HEK293 (cell line): ENCODE measurements around the gene MYH3.

Source experiments
- CTCF ChIA-PET: fragments of 350-600 bp; formaldehyde crosslinking; extraction: SDS; loops from one replicate; lab custom pipeline; 2021; ENCODE audit warnings: antibody characterized with exemption; lab: Yijun Ruan, JAX
- POLR2A ChIA-PET: fragments of 300-600 bp; formaldehyde crosslinking; extraction: SDS; loops from one replicate; lab custom pipeline; 2020; ENCODE audit warnings: antibody characterized with exemption, inconsistent platforms; lab: Yijun Ruan, JAX
- H3K27ac ChIP-seq: fragments of 200-500 bp; sonication (Bioruptor generic); 2 replicates; pipeline ENCODE4 v1.5.1; 2014; ENCODE audit warnings: low read depth, low read length, control low read depth, inconsistent platforms; ENCODE audit errors: extremely low read depth
- H3K36me3 ChIP-seq, 2 experiments: fragments of 200-500 bp in 1 of 2; sonication (Bioruptor generic) in 1 of 2; 1 replicate in 1 of 2; 2 replicates in 1 of 2; pipeline ENCODE4 v1.5.1; 2014 to 2017; ENCODE audit warnings: inconsistent platforms in 2 of 2, low read length in 2 of 2; ENCODE audit not compliant: control insufficient read depth in 2 of 2, insufficient read depth in 1 of 2
- H3K4me1 ChIP-seq: fragments of 200-500 bp; sonication (Bioruptor generic); 2 replicates; pipeline ENCODE4 v1.5.1; 2014; ENCODE audit warnings: mild to moderate bottlenecking, low read length, inconsistent platforms; ENCODE audit not compliant: control insufficient read depth, insufficient read depth
- H3K4me3 ChIP-seq: 2 replicates; pipeline ENCODE4 v1.5.1; 2011; ENCODE audit warnings: low read depth, mild to moderate bottlenecking, control low read depth, low read length, moderate library complexity
- H3K9me3 ChIP-seq: fragments of 200-500 bp; sonication (Bioruptor generic); 2 replicates; pipeline ENCODE4 v1.5.1; 2014; ENCODE audit warnings: low read depth, low read length, inconsistent platforms; ENCODE audit not compliant: control insufficient read depth, insufficient read depth
- KLF8 ChIP-seq: fragments of 450-650 bp; formaldehyde crosslinking; IDR thresholded peaks from 2 replicates; pipeline ENCODE4 v1.5.1; 2016; ENCODE audit warnings: missing biosample characterization, missing genetic modification characterization
- MZF1 ChIP-seq: fragments of 450-650 bp; formaldehyde crosslinking; IDR thresholded peaks from 2 replicates; pipeline ENCODE4 v1.5.1; 2017; ENCODE audit warnings: missing biosample characterization, missing genetic modification characterization, borderline replicate concordance
- SCRT2 ChIP-seq: fragments of 450-650 bp; formaldehyde crosslinking; IDR thresholded peaks from 2 replicates; pipeline ENCODE4 v1.5.1; 2016; ENCODE audit warnings: missing biosample characterization, missing genetic modification characterization
- SP2 ChIP-seq: fragments of 450-650 bp; formaldehyde crosslinking; IDR thresholded peaks from 2 replicates; pipeline ENCODE4 v1.5.1; 2016; ENCODE audit warnings: missing biosample characterization, missing genetic modification characterization
- TCF7L2 ChIP-seq: IDR thresholded peaks from 2 replicates; pipeline ENCODE4 v1.6.1; 2011; ENCODE audit warnings: low read depth, mild to moderate bottlenecking, inconsistent platforms, low read length, moderate library complexity, borderline replicate concordance
- ZBTB8A ChIP-seq: fragments of 450-650 bp; formaldehyde crosslinking; IDR thresholded peaks from 2 replicates; pipeline ENCODE4 v1.5.1; 2016; ENCODE audit warnings: missing biosample characterization, missing genetic modification characterization
- ZNF112 ChIP-seq: fragments of 450-650 bp; formaldehyde crosslinking; IDR thresholded peaks from 2 replicates; pipeline ENCODE4 v1.5.0; 2017; ENCODE audit warnings: missing biosample characterization, missing genetic modification characterization
- ZNF133 ChIP-seq: fragments of 450-650 bp; formaldehyde crosslinking; IDR thresholded peaks from 2 replicates; pipeline ENCODE4 v1.5.1; 2016; ENCODE audit warnings: missing biosample characterization, missing genetic modification characterization
- ZNF157 ChIP-seq: fragments of 450-650 bp; formaldehyde crosslinking; IDR thresholded peaks from 2 replicates; pipeline ENCODE4 v1.5.1; 2016; ENCODE audit warnings: missing biosample characterization, missing genetic modification characterization
- ZNF239 ChIP-seq: fragments of 450-650 bp; formaldehyde crosslinking; IDR thresholded peaks from 2 replicates; pipeline ENCODE4 v1.5.1; 2016; ENCODE audit warnings: missing biosample characterization, missing genetic modification characterization
- ZNF324 ChIP-seq: fragments of 450-650 bp; formaldehyde crosslinking; IDR thresholded peaks from 2 replicates; pipeline ENCODE4 v1.5.1; 2016; ENCODE audit warnings: missing biosample characterization, missing genetic modification characterization
- ZNF341 ChIP-seq: fragments of 450-650 bp; formaldehyde crosslinking; IDR thresholded peaks from 2 replicates; pipeline ENCODE4; 2016; ENCODE audit warnings: low read depth, missing biosample characterization, missing genetic modification characterization
- ZNF350 ChIP-seq: fragments of 450-650 bp; formaldehyde crosslinking; IDR thresholded peaks from 2 replicates; pipeline ENCODE4 v1.5.0; 2017; ENCODE audit warnings: missing biosample characterization, mild to moderate bottlenecking, missing genetic modification characterization
- ZNF416 ChIP-seq: fragments of 450-650 bp; formaldehyde crosslinking; IDR thresholded peaks from 2 replicates; pipeline ENCODE4 v1.5.1; 2016; ENCODE audit warnings: missing biosample characterization, missing genetic modification characterization
- ZNF544 ChIP-seq: fragments of 450-650 bp; formaldehyde crosslinking; IDR thresholded peaks from 2 replicates; pipeline ENCODE4 v1.5.0; 2017; ENCODE audit warnings: missing biosample characterization, missing genetic modification characterization
- ZNF549 ChIP-seq: fragments of 450-650 bp; IDR thresholded peaks from 2 replicates; pipeline ENCODE4 v1.5.1; 2018; ENCODE audit warnings: missing biosample characterization, missing genetic modification characterization, mild to moderate bottlenecking, inconsistent platforms, moderate library complexity
- ZNF560 ChIP-seq: fragments of 450-650 bp; formaldehyde crosslinking; IDR thresholded peaks from 2 replicates; pipeline ENCODE4 v1.5.1; 2017; ENCODE audit warnings: missing biosample characterization, missing genetic modification characterization, borderline replicate concordance
- ZNF571 ChIP-seq: fragments of 450-650 bp; formaldehyde crosslinking; IDR thresholded peaks from 2 replicates; pipeline ENCODE4 v1.5.0; 2017; ENCODE audit warnings: missing biosample characterization, missing genetic modification characterization
- ZNF585B ChIP-seq: fragments of 450-650 bp; formaldehyde crosslinking; IDR thresholded peaks from 2 replicates; pipeline ENCODE4 v1.5.1; 2016; ENCODE audit warnings: missing biosample characterization, missing genetic modification characterization
- ZNF596 ChIP-seq: fragments of 450-650 bp; IDR thresholded peaks from 2 replicates; pipeline ENCODE4 v1.5.0; 2018; ENCODE audit warnings: missing biosample characterization, mild to moderate bottlenecking, missing genetic modification characterization, moderate library complexity
- ZNF626 ChIP-seq: fragments of 450-650 bp; sonication (Bioruptor Pico); formaldehyde crosslinking; IDR thresholded peaks from 2 replicates; pipeline ENCODE4 v1.5.1; 2018; ENCODE audit warnings: missing biosample characterization, missing genetic modification characterization, inconsistent platforms
- ZNF629 ChIP-seq: fragments of 450-650 bp; formaldehyde crosslinking; IDR thresholded peaks from 2 replicates; pipeline ENCODE4 v1.5.1; 2017; ENCODE audit warnings: missing biosample characterization, missing genetic modification characterization
- ZNF677 ChIP-seq: fragments of 450-650 bp; IDR thresholded peaks from 2 replicates; pipeline ENCODE4 v1.5.0; 2018; ENCODE audit warnings: missing biosample characterization, mild to moderate bottlenecking, missing genetic modification characterization, moderate library complexity
- TF ChIP-seq, protein P1 (sequence below): fragments of 450-650 bp; formaldehyde crosslinking; IDR thresholded peaks from 2 replicates; pipeline ENCODE4 v1.5.1; 2016; ENCODE audit warnings: missing biosample characterization, missing genetic modification characterization
- TF ChIP-seq, protein P2 (sequence below): fragments of 450-650 bp; formaldehyde crosslinking; IDR thresholded peaks from 2 replicates; pipeline ENCODE4 v1.5.1; 2016; ENCODE audit warnings: missing biosample characterization, missing genetic modification characterization
- TF ChIP-seq, protein P3 (sequence below): fragments of 450-650 bp; formaldehyde crosslinking; IDR thresholded peaks from 2 replicates; pipeline ENCODE4; 2016; ENCODE audit warnings: missing biosample characterization, missing genetic modification characterization
- TF ChIP-seq, protein P4 (sequence below): fragments of 450-650 bp; formaldehyde crosslinking; IDR thresholded peaks from 2 replicates; pipeline ENCODE4 v1.5.1; 2016; ENCODE audit warnings: missing biosample characterization, missing genetic modification characterization
- TF ChIP-seq, protein P5 (sequence below): fragments of 450-650 bp; formaldehyde crosslinking; IDR thresholded peaks from 2 replicates; pipeline ENCODE4 v1.5.1; 2016; ENCODE audit warnings: missing biosample characterization, missing genetic modification characterization

Gene MYH3

DNA sequence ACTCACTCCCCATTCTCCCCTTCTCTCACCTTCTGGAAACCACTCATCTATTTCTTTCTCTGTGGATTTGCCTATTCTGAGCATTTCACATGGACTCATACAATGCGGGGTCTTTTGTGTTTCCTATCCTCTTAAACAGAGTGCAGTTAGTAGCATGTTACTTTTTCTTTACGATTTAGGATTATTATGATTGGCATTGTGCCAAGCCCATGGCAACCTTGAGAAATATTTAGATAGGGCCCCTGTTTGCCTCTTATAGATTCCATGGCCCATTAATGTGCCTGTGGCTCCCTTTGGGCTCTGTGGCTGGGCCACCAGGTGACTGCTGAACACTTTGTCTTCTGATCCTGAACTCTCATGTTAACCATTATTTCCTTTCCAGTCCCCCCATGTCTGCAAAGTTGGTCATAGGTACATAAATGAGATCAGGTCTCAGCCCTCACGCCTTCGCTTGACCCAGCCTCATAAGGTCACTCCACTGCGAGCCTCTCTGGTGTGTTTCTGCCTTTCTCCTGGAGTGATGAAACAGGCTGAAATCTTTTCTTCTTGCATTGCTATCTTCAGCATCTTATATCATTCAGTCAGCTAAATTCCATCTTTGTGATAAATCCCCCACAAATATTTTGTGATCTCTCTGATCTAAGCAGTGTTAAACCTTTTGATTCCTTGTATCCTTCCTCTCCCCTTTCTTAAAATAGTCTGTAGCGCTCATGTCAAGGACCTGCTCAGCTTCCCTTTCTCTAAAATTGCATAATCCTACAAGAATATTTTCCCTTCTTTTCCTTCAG lies 44.0 kb downstream of the MYH3 start (continued):
- TF ChIP-seq ZNF239 (tag by site-specific recombination) (no peak), ZNF626 (tag by site-specific recombination) (no peak), TCF7L2 (no peak), ZNF133 (tag by site-specific recombination) (no peak), ZNF112 (tag by site-specific recombination) (peak; percentile 39; the same call in 1 of the 2 replicates), ZNF585B (tag by site-specific recombination) (no peak), SP2 (tag by site-specific recombination) (no peak), ZNF596 (tag by site-specific recombination) (no peak), ZNF157 (tag by site-specific recombination) (no peak), ZNF629 (tag by site-specific recombination) (no peak), ZNF416 (tag by site-specific recombination) (no peak), ZNF549 (tag by site-specific recombination) (no peak), ZBTB8A (0 out of 2 replicates have a peak, but pooled peaks have one; percentile 31), ZNF544 (peak; percentile 89), KLF8 (no peak), ZNF350 (tag by site-specific recombination) (0 out of 2 replicates have a peak, but pooled peaks have one; percentile 37), ZNF677 (tag by site-specific recombination) (no peak)
- TF ChIP-seq, protein P1, sequence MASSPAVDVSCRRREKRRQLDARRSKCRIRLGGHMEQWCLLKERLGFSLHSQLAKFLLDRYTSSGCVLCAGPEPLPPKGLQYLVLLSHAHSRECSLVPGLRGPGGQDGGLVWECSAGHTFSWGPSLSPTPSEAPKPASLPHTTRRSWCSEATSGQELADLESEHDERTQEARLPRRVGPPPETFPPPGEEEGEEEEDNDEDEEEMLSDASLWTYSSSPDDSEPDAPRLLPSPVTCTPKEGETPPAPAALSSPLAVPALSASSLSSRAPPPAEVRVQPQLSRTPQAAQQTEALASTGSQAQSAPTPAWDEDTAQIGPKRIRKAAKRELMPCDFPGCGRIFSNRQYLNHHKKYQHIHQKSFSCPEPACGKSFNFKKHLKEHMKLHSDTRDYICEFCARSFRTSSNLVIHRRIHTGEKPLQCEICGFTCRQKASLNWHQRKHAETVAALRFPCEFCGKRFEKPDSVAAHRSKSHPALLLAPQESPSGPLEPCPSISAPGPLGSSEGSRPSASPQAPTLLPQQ (tag by site-specific recombination): no peak
- TF ChIP-seq, protein P2, sequence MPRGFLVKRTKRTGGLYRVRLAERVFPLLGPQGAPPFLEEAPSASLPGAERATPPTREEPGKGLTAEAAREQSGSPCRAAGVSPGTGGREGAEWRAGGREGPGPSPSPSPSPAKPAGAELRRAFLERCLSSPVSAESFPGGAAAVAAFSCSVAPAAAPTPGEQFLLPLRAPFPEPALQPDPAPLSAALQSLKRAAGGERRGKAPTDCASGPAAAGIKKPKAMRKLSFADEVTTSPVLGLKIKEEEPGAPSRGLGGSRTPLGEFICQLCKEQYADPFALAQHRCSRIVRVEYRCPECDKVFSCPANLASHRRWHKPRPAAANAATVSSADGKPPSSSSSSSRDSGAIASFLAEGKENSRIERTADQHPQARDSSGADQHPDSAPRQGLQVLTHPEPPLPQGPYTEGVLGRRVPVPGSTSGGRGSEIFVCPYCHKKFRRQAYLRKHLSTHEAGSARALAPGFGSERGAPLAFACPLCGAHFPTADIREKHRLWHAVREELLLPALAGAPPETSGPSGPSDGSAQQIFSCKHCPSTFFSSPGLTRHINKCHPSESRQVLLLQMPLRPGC (tag by site-specific recombination): no peak
- TF ChIP-seq, protein P3, sequence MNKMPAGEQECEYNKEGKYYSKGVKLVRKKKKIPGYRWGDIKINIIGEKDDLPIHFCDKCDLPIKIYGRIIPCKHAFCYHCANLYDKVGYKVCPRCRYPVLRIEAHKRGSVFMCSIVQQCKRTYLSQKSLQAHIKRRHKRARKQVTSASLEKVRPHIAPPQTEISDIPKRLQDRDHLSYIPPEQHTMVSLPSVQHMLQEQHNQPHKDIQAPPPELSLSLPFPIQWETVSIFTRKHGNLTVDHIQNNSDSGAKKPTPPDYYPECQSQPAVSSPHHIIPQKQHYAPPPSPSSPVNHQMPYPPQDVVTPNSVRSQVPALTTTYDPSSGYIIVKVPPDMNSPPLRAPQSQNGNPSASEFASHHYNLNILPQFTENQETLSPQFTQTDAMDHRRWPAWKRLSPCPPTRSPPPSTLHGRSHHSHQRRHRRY: no peak

DNA sequence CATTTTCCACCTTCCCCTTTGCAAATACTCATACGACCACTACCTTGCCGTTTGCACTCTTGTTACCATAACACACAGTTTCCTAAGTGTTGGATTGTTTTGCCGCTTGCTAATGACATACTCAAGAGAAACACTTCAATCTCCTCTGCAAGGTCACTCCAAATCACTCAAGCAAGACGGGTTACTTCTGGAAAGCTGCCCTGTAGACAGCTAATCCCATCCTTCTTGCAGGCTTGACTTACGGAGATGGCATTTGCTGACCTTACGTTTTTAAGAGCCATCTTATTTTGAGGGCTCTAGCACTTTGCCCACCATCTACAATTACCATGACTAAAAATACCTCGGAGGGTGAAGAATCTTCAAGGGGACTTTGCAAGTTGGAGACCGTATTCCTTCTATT lies 46.2 kb downstream of the MYH3 start:
- CTCF ChIA-PET: interaction anchor here (0.6 to 15.5 kb wide), 5 partner anchors 7 to 512 kb away, joined by 3 to 473 read pairs (median 164); no protein-coding TSS in a partner anchor
- TF ChIP-seq, protein P4, sequence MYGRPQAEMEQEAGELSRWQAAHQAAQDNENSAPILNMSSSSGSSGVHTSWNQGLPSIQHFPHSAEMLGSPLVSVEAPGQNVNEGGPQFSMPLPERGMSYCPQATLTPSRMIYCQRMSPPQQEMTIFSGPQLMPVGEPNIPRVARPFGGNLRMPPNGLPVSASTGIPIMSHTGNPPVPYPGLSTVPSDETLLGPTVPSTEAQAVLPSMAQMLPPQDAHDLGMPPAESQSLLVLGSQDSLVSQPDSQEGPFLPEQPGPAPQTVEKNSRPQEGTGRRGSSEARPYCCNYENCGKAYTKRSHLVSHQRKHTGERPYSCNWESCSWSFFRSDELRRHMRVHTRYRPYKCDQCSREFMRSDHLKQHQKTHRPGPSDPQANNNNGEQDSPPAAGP (tag by site-specific recombination): no peak
- TF ChIP-seq, protein P5, sequence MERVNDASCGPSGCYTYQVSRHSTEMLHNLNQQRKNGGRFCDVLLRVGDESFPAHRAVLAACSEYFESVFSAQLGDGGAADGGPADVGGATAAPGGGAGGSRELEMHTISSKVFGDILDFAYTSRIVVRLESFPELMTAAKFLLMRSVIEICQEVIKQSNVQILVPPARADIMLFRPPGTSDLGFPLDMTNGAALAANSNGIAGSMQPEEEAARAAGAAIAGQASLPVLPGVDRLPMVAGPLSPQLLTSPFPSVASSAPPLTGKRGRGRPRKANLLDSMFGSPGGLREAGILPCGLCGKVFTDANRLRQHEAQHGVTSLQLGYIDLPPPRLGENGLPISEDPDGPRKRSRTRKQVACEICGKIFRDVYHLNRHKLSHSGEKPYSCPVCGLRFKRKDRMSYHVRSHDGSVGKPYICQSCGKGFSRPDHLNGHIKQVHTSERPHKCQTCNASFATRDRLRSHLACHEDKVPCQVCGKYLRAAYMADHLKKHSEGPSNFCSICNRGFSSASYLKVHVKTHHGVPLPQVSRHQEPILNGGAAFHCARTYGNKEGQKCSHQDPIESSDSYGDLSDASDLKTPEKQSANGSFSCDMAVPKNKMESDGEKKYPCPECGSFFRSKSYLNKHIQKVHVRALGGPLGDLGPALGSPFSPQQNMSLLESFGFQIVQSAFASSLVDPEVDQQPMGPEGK (tag by site-specific recombination): no peak
- TF ChIP-seq MZF1 (tag by site-specific recombination): no peak
- no peak for TF ChIP-seq ZNF324 (tag by site-specific recombination)
- no peak for TF ChIP-seq SCRT2 (tag by site-specific recombination)
- TF ChIP-seq ZNF571 (tag by site-specific recombination): no peak
- no peak for TF ChIP-seq ZNF341 (tag by site-specific recombination)
- TF ChIP-seq ZNF560 (tag by site-specific recombination): no peak
- POLR2A ChIA-PET: no interaction called here

More for the DNA sequence above, 46.2 kb downstream of the MYH3 start:
- H3K9me3 ChIP-seq: no peaks in the 10 kb centered on the region
- H3K4me3 ChIP-seq: no peak overlapping the region
- peaks cover 12% of the 10 kb centered on the region; the same call in 1 of the 2 replicates for H3K4me1 ChIP-seq
- no peaks in the 10 kb centered on the region for H3K36me3 ChIP-seq
- H3K27ac ChIP-seq: no peak overlapping the region
